Measurements from ENCODE around the gene PARD6A.

- TF ChIP-seq POLR2A (IDR thresholded peaks at IDR 0.05) = no peak
- TF ChIP-seq, protein P1, sequence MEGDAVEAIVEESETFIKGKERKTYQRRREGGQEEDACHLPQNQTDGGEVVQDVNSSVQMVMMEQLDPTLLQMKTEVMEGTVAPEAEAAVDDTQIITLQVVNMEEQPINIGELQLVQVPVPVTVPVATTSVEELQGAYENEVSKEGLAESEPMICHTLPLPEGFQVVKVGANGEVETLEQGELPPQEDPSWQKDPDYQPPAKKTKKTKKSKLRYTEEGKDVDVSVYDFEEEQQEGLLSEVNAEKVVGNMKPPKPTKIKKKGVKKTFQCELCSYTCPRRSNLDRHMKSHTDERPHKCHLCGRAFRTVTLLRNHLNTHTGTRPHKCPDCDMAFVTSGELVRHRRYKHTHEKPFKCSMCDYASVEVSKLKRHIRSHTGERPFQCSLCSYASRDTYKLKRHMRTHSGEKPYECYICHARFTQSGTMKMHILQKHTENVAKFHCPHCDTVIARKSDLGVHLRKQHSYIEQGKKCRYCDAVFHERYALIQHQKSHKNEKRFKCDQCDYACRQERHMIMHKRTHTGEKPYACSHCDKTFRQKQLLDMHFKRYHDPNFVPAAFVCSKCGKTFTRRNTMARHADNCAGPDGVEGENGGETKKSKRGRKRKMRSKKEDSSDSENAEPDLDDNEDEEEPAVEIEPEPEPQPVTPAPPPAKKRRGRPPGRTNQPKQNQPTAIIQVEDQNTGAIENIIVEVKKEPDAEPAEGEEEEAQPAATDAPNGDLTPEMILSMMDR (IDR thresholded peaks at IDR 0.05) = no peak
Observed at GRCh38 chr16:67703626-67704025, 42.9 kb downstream of the PARD6A start.

Measured in adrenal gland (tissue), 5 donors.